ENCODE results near the gene GRK6. TPM values are rescaled to one million over a fixed set of nuclear protein-coding genes. Genes with fewer than 3 reads are reported as not detected.

Gene GRK6
- total RNA-seq, 1 experiment from 2014 or later, result 75.2 TPM

DNA sequence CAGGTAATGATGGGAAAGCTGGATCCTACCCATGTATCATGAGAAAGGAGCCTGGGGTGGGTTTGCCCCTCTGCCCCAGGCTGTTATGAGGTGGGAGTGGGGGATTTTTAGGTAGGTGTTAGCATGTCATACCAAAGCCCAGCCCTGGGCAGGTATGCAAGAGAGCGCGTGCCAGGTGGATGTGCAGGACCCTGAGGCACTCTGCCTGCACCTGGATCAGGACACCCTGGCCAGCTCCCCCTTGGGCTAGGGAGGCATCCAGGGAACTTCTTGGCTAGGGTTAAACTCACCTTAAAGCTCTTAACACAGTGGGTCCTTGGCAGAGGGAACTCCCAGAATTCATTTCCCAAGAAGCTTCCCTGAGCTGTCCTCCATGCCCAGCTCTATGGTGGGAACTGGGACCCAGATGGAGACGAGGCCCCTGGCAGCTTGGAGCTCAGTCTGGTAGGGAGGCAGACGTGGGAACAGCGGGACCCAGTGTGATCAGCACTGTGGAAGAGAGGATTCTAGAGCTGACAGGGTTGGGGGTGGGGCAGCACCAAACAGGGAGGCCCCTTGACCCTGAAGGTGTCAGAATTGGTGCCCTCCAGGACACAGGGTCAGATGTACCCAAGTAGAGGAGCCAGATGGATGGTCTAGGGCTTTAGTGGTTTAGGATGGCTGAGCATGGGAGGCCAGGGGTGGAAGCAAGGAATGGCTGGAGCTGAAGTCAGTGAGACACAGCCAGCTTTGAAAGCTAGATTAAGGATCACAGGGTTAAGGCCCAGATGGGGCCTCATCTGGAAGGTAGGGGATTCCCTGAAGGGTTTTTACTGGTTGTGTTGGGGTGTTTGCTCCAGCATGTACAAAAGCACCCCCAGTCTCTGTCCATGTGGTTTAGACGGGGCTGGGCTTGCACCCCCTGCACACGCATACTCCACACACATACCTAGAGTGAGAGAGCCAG is 17.9 kb downstream of the GRK6 start:
- no peaks in the 10 kb centered on the region for H3K79me2 ChIP-seq (ENCODE audit: insufficient read depth, low read length)
- Mint-ChIP-seq H3K27ac (peak overlapping the region in 1 of 3 experiments; percentile 39; a peak in 1 of 7 replicates), H3K4me3 (peak overlapping the region; percentile 12 to 15)

More for the DNA sequence above, 17.9 kb downstream of the GRK6 start:
- WGBS (ENCODE audit: extremely low coverage, insufficient read length, low lambda C conversion rate), result no CpG with 5 or more reads among the region's 7 CpGs
- Histone ChIP-seq H2BK5ac (ENCODE audit: insufficient read length, low read length) (no peak overlapping the region), H2BK120ac (ENCODE audit: low read depth, low read length, poor library complexity, severe bottlenecking) (no peak overlapping the region), H3K4ac (ENCODE audit: low read depth, low read length) (no peak overlapping the region), H4K5ac (ENCODE audit: insufficient read length, low read depth, low read length) (no peak overlapping the region), H3K27ac (ENCODE audit: insufficient read length, low read depth, low read length) (no peak overlapping the region), H2AFZ (ENCODE audit: low read length) (no peak overlapping the region), H3K9ac (ENCODE audit: extremely low read depth, insufficient read length, low read length) (no peak overlapping the region), H3K18ac (ENCODE audit: insufficient read length, low read depth, low read length) (no peak overlapping the region), H3K14ac (ENCODE audit: insufficient read depth, low read length) (no peak overlapping the region), H3K23me2 (ENCODE audit: insufficient read length, low read depth, low read length, poor library complexity, severe bottlenecking) (peaks cover 7% of the 10 kb centered on the region), H3K56ac (ENCODE audit: insufficient read length, low read depth, low read length) (no peak overlapping the region), H2AK5ac (ENCODE audit: insufficient read length, low read length) (no peak overlapping the region), H2BK12ac (ENCODE audit: insufficient read length, low read depth, low read length) (no peak overlapping the region), H3K79me1 (ENCODE audit: insufficient read depth, low read depth, low read length, poor library complexity, severe bottlenecking) (no peaks in the 10 kb centered on the region), H3K9me3 (ENCODE audit: control insufficient read depth, low read depth, low read length) (no peaks in the 10 kb centered on the region), H4K8ac (replicated peaks; ENCODE audit: insufficient read length, low read depth, low read length) (no peak overlapping the region), H4K91ac (ENCODE audit: insufficient read length, low read depth, low read length) (no peak overlapping the region), H3K4me1 (ENCODE audit: insufficient read depth, low read length) (no peaks in the 10 kb centered on the region; the same call in 1 of the 2 replicates), H3K27me3 (ENCODE audit: insufficient read depth, low read length) (no peaks in the 10 kb centered on the region; the same call in 1 of the 2 replicates), H2BK20ac (ENCODE audit: low read depth, low read length, poor library complexity, severe bottlenecking) (no peak overlapping the region), H3K4me2 (ENCODE audit: insufficient read depth, insufficient read length, low read length) (no peak overlapping the region), H4K20me1 (ENCODE audit: control insufficient read depth, insufficient read depth, insufficient read length) (no peaks in the 10 kb centered on the region), H3K23ac (ENCODE audit: insufficient read length, low read depth, low read length) (no peak overlapping the region), H3T11ph (ENCODE audit: low read length) (no peak overlapping the region), H2BK15ac (ENCODE audit: low read depth, low read length) (no peak overlapping the region)
- H3K4me1 Mint-ChIP-seq, result peaks cover 49 to 50% of the 10 kb centered on the region in 2 experiments
- TF ChIP-seq, protein P1, sequence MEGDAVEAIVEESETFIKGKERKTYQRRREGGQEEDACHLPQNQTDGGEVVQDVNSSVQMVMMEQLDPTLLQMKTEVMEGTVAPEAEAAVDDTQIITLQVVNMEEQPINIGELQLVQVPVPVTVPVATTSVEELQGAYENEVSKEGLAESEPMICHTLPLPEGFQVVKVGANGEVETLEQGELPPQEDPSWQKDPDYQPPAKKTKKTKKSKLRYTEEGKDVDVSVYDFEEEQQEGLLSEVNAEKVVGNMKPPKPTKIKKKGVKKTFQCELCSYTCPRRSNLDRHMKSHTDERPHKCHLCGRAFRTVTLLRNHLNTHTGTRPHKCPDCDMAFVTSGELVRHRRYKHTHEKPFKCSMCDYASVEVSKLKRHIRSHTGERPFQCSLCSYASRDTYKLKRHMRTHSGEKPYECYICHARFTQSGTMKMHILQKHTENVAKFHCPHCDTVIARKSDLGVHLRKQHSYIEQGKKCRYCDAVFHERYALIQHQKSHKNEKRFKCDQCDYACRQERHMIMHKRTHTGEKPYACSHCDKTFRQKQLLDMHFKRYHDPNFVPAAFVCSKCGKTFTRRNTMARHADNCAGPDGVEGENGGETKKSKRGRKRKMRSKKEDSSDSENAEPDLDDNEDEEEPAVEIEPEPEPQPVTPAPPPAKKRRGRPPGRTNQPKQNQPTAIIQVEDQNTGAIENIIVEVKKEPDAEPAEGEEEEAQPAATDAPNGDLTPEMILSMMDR (conservative IDR thresholded peaks at IDR 0.05), result no peak
- no peak for DNase-seq
- peaks cover 23% of the 10 kb centered on the region for H3K27me3 Mint-ChIP-seq (ENCODE audit: low read depth)
- H3K36me3 Mint-ChIP-seq (ENCODE audit: insufficient read depth in 1 of 3, low read depth in 3 of 3), result peaks cover 8 to 22% (median 15%) of the 10 kb centered on the region in 3 experiments
- peaks cover 0 to 3% of the 10 kb centered on the region in 2 experiments; a peak in 1 of 5 replicates for H3K9me3 Mint-ChIP-seq
